Testis (tissue), 2 donors: Measurements from ENCODE around the gene ELFN2.

Experiments
- CTCF ChIP-seq, 3 experiments: fragments of 450-650 bp in 2 of 3; fragments of 200-600 bp in 1 of 3; sonication (generic) in 1 of 3; IDR thresholded peaks; one replicate each; pipeline ENCODE4 v1.5.1; 2016 to 2019; ENCODE audit warnings: antibody characterized with exemption in 3 of 3, mild to moderate bottlenecking in 2 of 3, moderate library complexity in 1 of 3
- POLR2A ChIP-seq: fragments of 450-650 bp; IDR thresholded peaks from one replicate; pipeline ENCODE4 v1.6.1; 2017; ENCODE audit warnings: antibody characterized with exemption, mild to moderate bottlenecking, moderate library complexity

GRCh38 chr22:37331034-37331428, 96.2 kb downstream of the ELFN2 start:
- TF ChIP-seq CTCF (IDR thresholded peaks at IDR 0.05) (no peak), POLR2A (no peak)
